Peyer's patch (tissue), 4 donors: ENCODE data around the gene MYO7A.

ENCODE experiments used
- POLR2A ChIP-seq, 2 donors: fragments of 450-650 bp; IDR thresholded peaks; one replicate each; pipeline ENCODE4 v1.5.1; 2017; ENCODE audit warnings: antibody characterized with exemption in 2 of 2, mild to moderate bottlenecking in 2 of 2, moderate library complexity in 2 of 2
- TF ChIP-seq, protein P1 (sequence below), 6 experiments: fragments of 450-650 bp in 4 of 6; fragments of 200-600 bp in 2 of 6; sonication (generic) in 1 of 6; IDR thresholded peaks; one replicate each; pipeline ENCODE4 v1.5.1; 2017 to 2019; ENCODE audit warnings: antibody characterized with exemption in 6 of 6, mild to moderate bottlenecking in 3 of 6, moderate library complexity in 1 of 6

DNA sequence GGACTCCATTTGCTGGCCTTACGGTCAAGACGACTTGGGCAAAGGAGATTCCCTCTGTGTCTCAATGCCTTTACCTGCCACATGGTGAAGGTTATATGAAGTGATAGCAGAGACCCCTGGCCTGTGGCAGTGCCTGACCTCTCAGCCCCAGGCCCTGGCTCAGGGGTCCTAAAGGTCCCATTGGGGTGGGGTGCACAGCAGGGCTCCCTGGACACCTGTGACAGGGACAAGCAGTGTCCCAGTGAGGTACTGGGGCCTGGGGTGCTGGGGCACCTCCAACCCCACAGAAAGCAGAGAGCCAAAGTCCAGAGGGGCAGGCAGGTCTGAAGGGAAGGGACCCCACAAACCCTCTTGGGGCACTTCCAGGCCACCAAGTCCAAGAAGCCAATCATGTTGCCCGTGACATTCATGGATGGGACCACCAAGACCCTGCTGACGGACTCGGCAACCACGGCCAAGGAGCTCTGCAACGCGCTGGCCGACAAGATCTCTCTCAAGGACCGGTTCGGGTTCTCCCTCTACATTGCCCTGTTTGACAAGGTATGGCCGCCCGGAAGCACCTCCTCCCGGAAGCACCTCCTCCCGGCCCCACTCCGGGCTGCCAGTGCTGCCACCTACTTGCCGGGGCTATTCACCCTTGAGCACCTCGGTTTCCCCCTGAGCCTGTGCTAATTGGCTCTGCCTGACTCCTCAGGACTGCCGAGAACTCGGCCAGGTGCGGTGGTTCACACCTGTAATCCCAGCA is 62.5 kb downstream of the MYO7A start:
- TF ChIP-seq, protein P1, sequence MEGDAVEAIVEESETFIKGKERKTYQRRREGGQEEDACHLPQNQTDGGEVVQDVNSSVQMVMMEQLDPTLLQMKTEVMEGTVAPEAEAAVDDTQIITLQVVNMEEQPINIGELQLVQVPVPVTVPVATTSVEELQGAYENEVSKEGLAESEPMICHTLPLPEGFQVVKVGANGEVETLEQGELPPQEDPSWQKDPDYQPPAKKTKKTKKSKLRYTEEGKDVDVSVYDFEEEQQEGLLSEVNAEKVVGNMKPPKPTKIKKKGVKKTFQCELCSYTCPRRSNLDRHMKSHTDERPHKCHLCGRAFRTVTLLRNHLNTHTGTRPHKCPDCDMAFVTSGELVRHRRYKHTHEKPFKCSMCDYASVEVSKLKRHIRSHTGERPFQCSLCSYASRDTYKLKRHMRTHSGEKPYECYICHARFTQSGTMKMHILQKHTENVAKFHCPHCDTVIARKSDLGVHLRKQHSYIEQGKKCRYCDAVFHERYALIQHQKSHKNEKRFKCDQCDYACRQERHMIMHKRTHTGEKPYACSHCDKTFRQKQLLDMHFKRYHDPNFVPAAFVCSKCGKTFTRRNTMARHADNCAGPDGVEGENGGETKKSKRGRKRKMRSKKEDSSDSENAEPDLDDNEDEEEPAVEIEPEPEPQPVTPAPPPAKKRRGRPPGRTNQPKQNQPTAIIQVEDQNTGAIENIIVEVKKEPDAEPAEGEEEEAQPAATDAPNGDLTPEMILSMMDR (IDR thresholded peaks at IDR 0.05): no peak
- no peak for TF ChIP-seq POLR2A (IDR thresholded peaks at IDR 0.05)
